GM20431 (cell line): ENCODE results near the gene SGF29.
"Not testable (repeated sequence)": the region's sequence is repeated elsewhere in the genome, so short reads cannot be mapped to it uniquely, and the experiment has no call there.

Experiments
- in situ Hi-C: fragments of 300-500 bp; cut with MseI, MboI; formaldehyde crosslinking; loops from one replicate; pipeline ENCODE4 v1.15.0; 2020; ENCODE audit warnings: low sequenced_read_pairs; ENCODE audit not compliant: unreplicated experiment

The SGF29 gene

GRCh38 chr16:28590384-28591340, 36.9 kb downstream of the SGF29 start:
- in situ Hi-C loops: no loop called here

DNA sequence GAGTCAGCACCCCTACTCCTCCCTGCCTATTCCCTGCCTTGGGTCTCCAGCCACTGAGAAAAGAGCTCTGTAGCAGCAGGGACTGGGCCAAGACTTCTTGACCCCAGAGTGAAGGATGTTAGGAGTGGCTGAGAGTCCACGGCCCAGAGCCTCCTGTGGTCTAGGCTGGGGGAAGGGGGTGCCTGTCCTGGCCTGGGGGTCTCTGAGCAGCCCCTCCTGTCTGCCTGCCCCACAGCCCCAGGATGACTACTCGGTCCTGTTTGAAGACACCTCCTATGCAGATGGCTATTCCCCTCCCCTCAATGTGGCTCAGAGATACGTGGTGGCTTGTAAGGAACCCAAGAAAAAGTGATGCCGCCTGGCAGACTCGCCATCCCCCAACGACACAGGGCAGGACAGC, 37.6 kb downstream of the SGF29 start:
- in situ Hi-C loops: no loop called here

DNA sequence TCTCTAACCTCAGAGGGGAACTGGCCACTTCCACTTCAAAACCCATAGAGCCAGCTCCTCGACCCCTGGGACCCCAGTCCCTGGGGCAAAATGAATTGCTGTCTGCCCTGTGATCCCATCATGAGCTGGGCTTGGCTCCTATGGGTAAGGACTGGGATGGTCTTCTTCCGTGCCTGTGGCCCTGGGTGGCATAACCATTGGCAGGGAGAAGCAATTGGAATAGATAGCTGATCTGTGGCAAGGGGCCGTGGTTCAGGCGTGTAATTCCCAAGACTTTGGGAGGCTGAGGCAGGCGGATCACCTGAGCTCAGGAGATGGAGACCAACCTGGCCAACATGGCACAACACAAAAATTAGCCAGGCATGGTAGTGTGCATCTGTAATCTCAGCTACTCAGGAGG, 38.8 kb downstream of the SGF29 start:
- in situ Hi-C loops: no loop called here

DNA sequence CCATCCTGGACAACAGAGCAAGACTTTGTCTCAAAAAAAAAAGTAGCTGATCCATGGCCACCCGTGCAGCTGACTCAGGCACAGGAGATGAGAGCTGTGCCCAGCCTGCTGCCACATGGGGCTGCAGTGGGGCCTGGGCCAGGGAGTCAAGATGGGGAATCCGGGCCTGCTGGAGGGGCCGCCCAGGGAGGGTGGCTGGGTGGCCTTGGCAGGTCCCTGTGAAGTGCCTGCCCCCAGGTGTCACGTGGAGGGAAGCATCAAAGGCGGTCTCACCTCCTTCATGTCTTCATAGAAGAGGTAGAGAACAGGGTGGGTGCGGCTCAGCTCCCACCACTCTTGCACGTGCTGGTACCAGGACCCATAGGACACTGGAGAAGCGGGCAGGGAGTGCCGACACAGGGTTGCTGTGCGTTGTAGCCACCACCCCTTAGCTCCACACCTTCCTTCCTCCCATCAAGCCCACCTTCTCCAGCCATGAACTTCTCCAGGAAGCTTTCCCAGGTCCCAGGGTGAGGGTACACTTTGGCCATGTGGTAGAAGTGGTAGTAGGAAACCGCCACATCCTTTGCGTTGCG, 39.3 kb downstream of the SGF29 start:
- in situ Hi-C loops: no loop called here

DNA sequence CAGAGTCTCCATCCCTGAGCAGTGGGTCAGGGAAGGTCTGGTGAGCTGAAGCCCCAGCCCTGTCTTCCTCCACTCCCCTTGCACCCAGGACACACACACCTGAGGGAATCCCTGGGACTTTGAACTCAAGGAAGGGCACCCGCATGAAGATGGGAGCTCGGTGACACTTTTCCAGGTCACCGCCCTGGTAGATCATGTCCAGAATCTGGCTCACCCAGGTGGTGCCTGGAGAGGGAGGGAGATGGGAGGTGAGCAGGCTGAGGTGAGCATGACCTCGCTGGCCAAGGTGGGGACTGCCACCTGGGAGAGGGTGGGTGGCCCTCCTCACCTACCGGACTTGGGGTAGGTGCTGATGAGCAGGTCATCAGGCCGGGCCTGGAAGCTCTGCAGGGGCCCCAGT, 41.7 kb downstream of the SGF29 start:
- in situ Hi-C loops: not testable (repeated sequence)

- in situ Hi-C loops: no loop called here
Measured at GRCh38 chr16:28596115-28596630, 42.5 kb downstream of the SGF29 start.

- in situ Hi-C loops: no loop called here
Measured at GRCh38 chr16:28596840-28597691, 43.3 kb downstream of the SGF29 start, which contains the start of gene SULT1A2. Gene SULT1A2 (minus strand): TSS chr16:28597050. CDS start chr16:28595930, 1,120 bp downstream.

- in situ Hi-C loops: no loop called here
Measured at GRCh38 chr16:28597692-28598261, 44.1 kb downstream of the SGF29 start.

- in situ Hi-C loops: not testable (repeated sequence)
Measured at GRCh38 chr16:28599377-28600285, 45.9 kb downstream of the SGF29 start.

- in situ Hi-C loops: not testable (repeated sequence)
Measured at GRCh38 chr16:28600965-28601364, 47.2 kb downstream of the SGF29 start.

DNA sequence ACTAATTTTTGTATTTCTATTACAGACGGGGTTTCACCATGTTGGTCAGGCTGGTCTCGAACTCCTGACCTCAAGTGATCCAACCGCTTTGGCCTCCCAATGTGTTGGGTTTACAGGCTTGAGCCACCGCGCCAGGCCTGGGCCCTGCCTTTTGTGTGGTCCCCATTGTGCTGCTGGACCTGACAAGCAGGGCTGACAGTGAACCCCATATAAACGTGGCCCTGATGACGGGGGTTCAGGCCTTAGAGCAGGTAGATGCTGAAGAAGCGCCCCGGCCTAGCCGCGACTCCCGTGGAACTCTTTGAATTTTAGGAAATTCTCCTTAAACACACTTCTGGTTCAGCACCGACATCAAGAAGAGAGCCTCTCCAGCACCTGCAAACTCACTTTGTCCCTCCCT, 47.9 kb downstream of the SGF29 start:
- in situ Hi-C loops: not testable (repeated sequence)

GRCh38 chr16:28602062-28602461, 48.3 kb downstream of the SGF29 start:
- in situ Hi-C loops: not testable (repeated sequence)

DNA sequence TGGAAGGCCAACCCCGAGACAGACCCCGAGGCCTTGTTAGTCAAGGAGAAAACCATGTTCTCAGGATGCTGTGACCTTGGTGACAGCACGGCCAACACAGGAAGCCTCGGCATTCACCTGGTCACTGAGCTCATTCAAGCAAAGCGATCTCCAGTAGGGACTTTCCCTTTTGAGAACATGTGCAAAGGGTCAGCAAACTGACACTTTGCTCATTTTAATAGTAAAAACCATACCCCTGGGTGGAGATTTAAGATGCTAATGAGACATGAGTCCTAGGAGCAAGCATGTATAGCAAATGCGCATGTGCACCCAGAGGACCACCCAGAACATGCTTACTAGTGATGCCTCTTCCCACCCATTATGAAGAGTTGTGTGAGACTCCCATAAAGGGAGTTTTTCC, 48.8 kb downstream of the SGF29 start:
- in situ Hi-C loops: no loop called here

DNA sequence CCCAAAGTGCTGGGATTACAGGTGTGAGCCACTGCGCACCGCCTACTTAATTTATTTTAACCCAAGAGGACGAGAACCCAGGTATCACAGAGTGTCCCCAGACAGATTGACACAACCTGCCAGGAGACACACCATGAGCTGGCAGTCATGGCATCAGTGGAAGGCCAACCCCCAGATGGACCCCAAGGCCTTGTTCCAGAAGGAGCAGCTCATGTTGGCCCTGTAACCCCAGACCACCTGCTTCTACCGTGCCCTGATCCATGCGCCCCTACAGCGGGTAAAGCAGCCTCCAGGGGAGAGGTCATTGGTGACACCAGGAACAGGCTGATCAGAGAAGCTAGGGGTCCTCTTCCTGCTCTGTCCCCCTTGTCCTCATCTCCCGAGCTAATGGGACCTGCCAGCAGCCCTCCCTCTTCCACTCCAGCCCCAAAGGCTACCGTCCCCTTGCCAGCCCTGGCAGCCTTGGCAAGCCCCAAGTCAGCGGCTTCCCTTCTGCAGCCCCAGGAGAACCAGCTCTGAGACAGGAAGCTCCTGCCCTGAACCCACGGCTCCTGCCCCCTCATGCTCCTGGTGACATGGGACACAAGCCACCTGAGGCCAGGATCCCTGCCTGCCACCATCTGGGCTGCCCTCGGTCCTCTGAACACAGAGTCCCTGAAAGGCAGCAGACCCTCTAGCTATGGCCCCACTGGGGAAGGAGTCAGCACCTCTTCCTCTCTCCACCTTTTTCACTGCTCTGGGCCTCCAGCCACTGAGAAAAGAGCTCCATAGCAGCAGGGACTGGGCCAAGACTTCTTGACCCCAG, 49.9 kb downstream of the SGF29 start:
- in situ Hi-C loops: no loop called here

GRCh38 chr16:28604186-28604565, 50.5 kb downstream of the SGF29 start:
- in situ Hi-C loops: no loop called here

GRCh38 chr16:28606291-28607115, 52.8 kb downstream of the SGF29 start:
- in situ Hi-C loops: no loop called here

- in situ Hi-C loops: no loop called here
Measured at GRCh38 chr16:28607116-28607623, 53.5 kb downstream of the SGF29 start.
